ENCODE data around the gene PBX3.

GRCh38 chr9:125845271-125845808, 98.2 kb downstream of the PBX3 start:
- TF ChIP-seq ZNF451 (CRISPR knock-in tag; IDR thresholded peaks at IDR 0.05) = no peak
- TF ChIP-seq, protein P1, sequence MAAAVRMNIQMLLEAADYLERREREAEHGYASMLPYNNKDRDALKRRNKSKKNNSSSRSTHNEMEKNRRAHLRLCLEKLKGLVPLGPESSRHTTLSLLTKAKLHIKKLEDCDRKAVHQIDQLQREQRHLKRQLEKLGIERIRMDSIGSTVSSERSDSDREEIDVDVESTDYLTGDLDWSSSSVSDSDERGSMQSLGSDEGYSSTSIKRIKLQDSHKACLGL (CRISPR knock-in tag; IDR thresholded peaks at IDR 0.05) = no peak
- no peak for TF ChIP-seq CCDC6 (CRISPR knock-in tag; IDR thresholded peaks at IDR 0.05)
- TF ChIP-seq ZNF720 (CRISPR knock-in tag; IDR thresholded peaks at IDR 0.05) = no peak
- TF ChIP-seq, protein P2, sequence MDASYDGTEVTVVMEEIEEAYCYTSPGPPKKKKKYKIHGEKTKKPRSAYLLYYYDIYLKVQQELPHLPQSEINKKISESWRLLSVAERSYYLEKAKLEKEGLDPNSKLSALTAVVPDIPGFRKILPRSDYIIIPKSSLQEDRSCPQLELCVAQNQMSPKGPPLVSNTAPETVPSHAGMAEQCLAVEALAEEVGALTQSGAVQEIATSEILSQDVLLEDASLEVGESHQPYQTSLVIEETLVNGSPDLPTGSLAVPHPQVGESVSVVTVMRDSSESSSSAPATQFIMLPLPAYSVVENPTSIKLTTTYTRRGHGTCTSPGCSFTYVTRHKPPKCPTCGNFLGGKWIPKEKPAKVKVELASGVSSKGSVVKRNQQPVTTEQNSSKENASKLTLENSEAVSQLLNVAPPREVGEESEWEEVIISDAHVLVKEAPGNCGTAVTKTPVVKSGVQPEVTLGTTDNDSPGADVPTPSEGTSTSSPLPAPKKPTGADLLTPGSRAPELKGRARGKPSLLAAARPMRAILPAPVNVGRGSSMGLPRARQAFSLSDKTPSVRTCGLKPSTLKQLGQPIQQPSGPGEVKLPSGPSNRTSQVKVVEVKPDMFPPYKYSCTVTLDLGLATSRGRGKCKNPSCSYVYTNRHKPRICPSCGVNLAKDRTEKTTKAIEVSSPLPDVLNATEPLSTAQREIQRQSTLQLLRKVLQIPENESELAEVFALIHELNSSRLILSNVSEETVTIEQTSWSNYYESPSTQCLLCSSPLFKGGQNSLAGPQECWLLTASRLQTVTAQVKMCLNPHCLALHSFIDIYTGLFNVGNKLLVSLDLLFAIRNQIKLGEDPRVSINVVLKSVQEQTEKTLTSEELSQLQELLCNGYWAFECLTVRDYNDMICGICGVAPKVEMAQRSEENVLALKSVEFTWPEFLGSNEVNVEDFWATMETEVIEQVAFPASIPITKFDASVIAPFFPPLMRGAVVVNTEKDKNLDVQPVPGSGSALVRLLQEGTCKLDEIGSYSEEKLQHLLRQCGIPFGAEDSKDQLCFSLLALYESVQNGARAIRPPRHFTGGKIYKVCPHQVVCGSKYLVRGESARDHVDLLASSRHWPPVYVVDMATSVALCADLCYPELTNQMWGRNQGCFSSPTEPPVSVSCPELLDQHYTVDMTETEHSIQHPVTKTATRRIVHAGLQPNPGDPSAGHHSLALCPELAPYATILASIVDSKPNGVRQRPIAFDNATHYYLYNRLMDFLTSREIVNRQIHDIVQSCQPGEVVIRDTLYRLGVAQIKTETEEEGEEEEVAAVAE (CRISPR knock-in tag; IDR thresholded peaks at IDR 0.05; ENCODE audit: borderline replicate concordance) = no peak
- TF ChIP-seq, protein P3, sequence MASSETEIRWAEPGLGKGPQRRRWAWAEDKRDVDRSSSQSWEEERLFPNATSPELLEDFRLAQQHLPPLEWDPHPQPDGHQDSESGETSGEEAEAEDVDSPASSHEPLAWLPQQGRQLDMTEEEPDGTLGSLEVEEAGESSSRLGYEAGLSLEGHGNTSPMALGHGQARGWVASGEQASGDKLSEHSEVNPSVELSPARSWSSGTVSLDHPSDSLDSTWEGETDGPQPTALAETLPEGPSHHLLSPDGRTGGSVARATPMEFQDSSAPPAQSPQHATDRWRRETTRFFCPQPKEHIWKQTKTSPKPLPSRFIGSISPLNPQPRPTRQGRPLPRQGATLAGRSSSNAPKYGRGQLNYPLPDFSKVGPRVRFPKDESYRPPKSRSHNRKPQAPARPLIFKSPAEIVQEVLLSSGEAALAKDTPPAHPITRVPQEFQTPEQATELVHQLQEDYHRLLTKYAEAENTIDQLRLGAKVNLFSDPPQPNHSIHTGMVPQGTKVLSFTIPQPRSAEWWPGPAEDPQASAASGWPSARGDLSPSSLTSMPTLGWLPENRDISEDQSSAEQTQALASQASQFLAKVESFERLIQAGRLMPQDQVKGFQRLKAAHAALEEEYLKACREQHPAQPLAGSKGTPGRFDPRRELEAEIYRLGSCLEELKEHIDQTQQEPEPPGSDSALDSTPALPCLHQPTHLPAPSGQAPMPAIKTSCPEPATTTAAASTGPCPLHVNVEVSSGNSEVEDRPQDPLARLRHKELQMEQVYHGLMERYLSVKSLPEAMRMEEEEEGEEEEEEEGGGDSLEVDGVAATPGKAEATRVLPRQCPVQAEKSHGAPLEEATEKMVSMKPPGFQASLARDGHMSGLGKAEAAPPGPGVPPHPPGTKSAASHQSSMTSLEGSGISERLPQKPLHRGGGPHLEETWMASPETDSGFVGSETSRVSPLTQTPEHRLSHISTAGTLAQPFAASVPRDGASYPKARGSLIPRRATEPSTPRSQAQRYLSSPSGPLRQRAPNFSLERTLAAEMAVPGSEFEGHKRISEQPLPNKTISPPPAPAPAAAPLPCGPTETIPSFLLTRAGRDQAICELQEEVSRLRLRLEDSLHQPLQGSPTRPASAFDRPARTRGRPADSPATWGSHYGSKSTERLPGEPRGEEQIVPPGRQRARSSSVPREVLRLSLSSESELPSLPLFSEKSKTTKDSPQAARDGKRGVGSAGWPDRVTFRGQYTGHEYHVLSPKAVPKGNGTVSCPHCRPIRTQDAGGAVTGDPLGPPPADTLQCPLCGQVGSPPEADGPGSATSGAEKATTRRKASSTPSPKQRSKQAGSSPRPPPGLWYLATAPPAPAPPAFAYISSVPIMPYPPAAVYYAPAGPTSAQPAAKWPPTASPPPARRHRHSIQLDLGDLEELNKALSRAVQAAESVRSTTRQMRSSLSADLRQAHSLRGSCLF (CRISPR knock-in tag; IDR thresholded peaks at IDR 0.05; ENCODE audit: borderline replicate concordance) = no peak
- TF ChIP-seq ZNF713 (CRISPR knock-in tag; IDR thresholded peaks at IDR 0.05) = no peak

Measured in HepG2 (cell line).